ENCODE measurements around the gene RBM44. TPM values are rescaled to one million over a fixed set of nuclear protein-coding genes. Genes with fewer than 3 reads are reported as not detected.
"Not testable (repeated sequence)": the region's sequence is repeated elsewhere in the genome, so short reads cannot be mapped to it uniquely, and the experiment has no call there.

The RBM44 gene
- total and polyA plus RNA-seq, 2 experiments from 2014 or later, result 0.11 TPM; not detected in 1

GRCh38 chr2:237835372-237835771 is 36.8 kb downstream of the RBM44 start:
- H4K20me1 ChIP-seq (ENCODE audit: insufficient read depth), result no peaks in the 10 kb centered on the region
- no peak overlapping the region for H3K4me3 ChIP-seq
- H3K79me2 ChIP-seq (ENCODE audit: insufficient read depth), result no peaks in the 10 kb centered on the region
- no peaks in the 10 kb centered on the region for H3K36me3 ChIP-seq (ENCODE audit: low read depth)
- H3F3A ChIP-seq (ENCODE audit: insufficient read depth), result no peaks in the 10 kb centered on the region
- H2AFZ ChIP-seq, result no peak overlapping the region
- no peak overlapping the region for H3K27ac ChIP-seq
- H3K4me2 ChIP-seq (ENCODE audit: unreplicated experiment), result no peak overlapping the region
- H3K9me3 ChIP-seq (ENCODE audit: low read depth), result no peaks in the 10 kb centered on the region
- no peaks in the 10 kb centered on the region for H3K4me1 ChIP-seq (ENCODE audit: insufficient read depth)
- no peak overlapping the region for H3K9ac ChIP-seq
- TF ChIP-seq EZH2 (IDR thresholded peaks at IDR 0.05; ENCODE audit: insufficient read depth, poor library complexity, severe bottlenecking) (no peak), EZH2phosphoT487 (IDR thresholded peaks at IDR 0.05; ENCODE audit: insufficient read depth, low read depth) (no peak)
- no peaks in the 10 kb centered on the region for H3K9me2 ChIP-seq (ENCODE audit: insufficient read depth)
- no peaks in the 10 kb centered on the region for H3K27me3 ChIP-seq (replicated peaks; ENCODE audit: insufficient read depth)
- no peak for DNase-seq
- in situ Hi-C loops (cut with MboI), result no loop called here
- 71 to 72% methylated on average over 3 of the region's 3 CpGs for WGBS, 2 experiments (ENCODE audit: low coverage in 1 of 2, low lambda C conversion rate in 2 of 2, missing lambda C conversion rate in 2 of 2)

- in situ Hi-C loops (cut with MboI), result no loop called here
- Histone ChIP-seq H3K9me2 (ENCODE audit: insufficient read depth) (no peaks in the 10 kb centered on the region), H3K36me3 (ENCODE audit: low read depth) (no peaks in the 10 kb centered on the region), H4K20me1 (ENCODE audit: insufficient read depth) (no peaks in the 10 kb centered on the region), H3K79me2 (ENCODE audit: insufficient read depth) (no peaks in the 10 kb centered on the region), H3K27me3 (replicated peaks; ENCODE audit: insufficient read depth) (no peaks in the 10 kb centered on the region; the same call in 1 of the 2 replicates), H3K4me3 (no peak overlapping the region), H2AFZ (no peak overlapping the region), H3K9ac (no peak overlapping the region), H3F3A (ENCODE audit: insufficient read depth) (no peaks in the 10 kb centered on the region), H3K27ac (no peak overlapping the region), H3K9me3 (ENCODE audit: low read depth) (no peaks in the 10 kb centered on the region), H3K4me2 (ENCODE audit: unreplicated experiment) (no peak overlapping the region), H3K4me1 (ENCODE audit: insufficient read depth) (no peaks in the 10 kb centered on the region)
- DNase-seq, result no peak
- TF ChIP-seq EZH2 (IDR thresholded peaks at IDR 0.05; ENCODE audit: insufficient read depth, poor library complexity, severe bottlenecking), result no peak
- TF ChIP-seq EZH2phosphoT487 (IDR thresholded peaks at IDR 0.05; ENCODE audit: insufficient read depth, low read depth), result no peak
- 53 to 59% methylated on average over 4 of the region's 4 CpGs for WGBS, 2 experiments (ENCODE audit: low coverage in 1 of 2, low lambda C conversion rate in 2 of 2, missing lambda C conversion rate in 2 of 2)
Measured at GRCh38 chr2:237841051-237841450, 42.5 kb downstream of the RBM44 start.

- H2AFZ ChIP-seq, result not testable (repeated sequence)
Measured at GRCh38 chr2:237848940-237849339, 50.4 kb downstream of the RBM44 start.

GRCh38 chr2:237854295-237854694 is 55.7 kb downstream of the RBM44 start:
- no peak overlapping the region for H2AFZ ChIP-seq
- no peaks in the 10 kb centered on the region for H3K9me3 ChIP-seq (ENCODE audit: low read depth)
- no peaks in the 10 kb centered on the region for H3K36me3 ChIP-seq (ENCODE audit: low read depth)
- no peaks in the 10 kb centered on the region; the same call in 1 of the 2 replicates for H3K27me3 ChIP-seq (replicated peaks; ENCODE audit: insufficient read depth)
- peaks cover 9% of the 10 kb centered on the region; the same call in 1 of the 2 replicates for H3K4me1 ChIP-seq (ENCODE audit: insufficient read depth)
- 70 to 74% methylated on average over 3 of the region's 3 CpGs for WGBS, 2 experiments (ENCODE audit: low coverage in 1 of 2, low lambda C conversion rate in 2 of 2, missing lambda C conversion rate in 2 of 2)
- no peaks in the 10 kb centered on the region for H3K79me2 ChIP-seq (ENCODE audit: insufficient read depth)
- TF ChIP-seq EZH2 (IDR thresholded peaks at IDR 0.05; ENCODE audit: insufficient read depth, poor library complexity, severe bottlenecking) (no peak), EZH2phosphoT487 (IDR thresholded peaks at IDR 0.05; ENCODE audit: insufficient read depth, low read depth) (no peak)
- no peak overlapping the region for H3K4me2 ChIP-seq (ENCODE audit: unreplicated experiment)
- H3K9me2 ChIP-seq (ENCODE audit: insufficient read depth), result no peaks in the 10 kb centered on the region
- H4K20me1 ChIP-seq (ENCODE audit: insufficient read depth), result no peaks in the 10 kb centered on the region
- H3K4me3 ChIP-seq, result no peak overlapping the region
- H3K27ac ChIP-seq, result no peak overlapping the region
- no peak overlapping the region for H3K9ac ChIP-seq
- no peaks in the 10 kb centered on the region for H3F3A ChIP-seq (ENCODE audit: insufficient read depth)
- in situ Hi-C loops (cut with MboI), result no loop called here
- DNase-seq, result no peak

More at GRCh38 chr2:237848940-237849339, 50.4 kb downstream of the RBM44 start:
- H3K4me2 ChIP-seq (ENCODE audit: unreplicated experiment); H3K27me3 ChIP-seq (replicated peaks; ENCODE audit: insufficient read depth); H3K4me1 ChIP-seq (ENCODE audit: insufficient read depth); H3K27ac ChIP-seq; H3K36me3 ChIP-seq (ENCODE audit: low read depth); H4K20me1 ChIP-seq (ENCODE audit: insufficient read depth); H3K9ac ChIP-seq; H3K9me3 ChIP-seq (ENCODE audit: low read depth); H3K9me2 ChIP-seq (ENCODE audit: insufficient read depth); in situ Hi-C loops (cut with MboI); DNase-seq; H3K79me2 ChIP-seq (ENCODE audit: insufficient read depth); H3K4me3 ChIP-seq; H3F3A ChIP-seq (ENCODE audit: insufficient read depth): not testable (repeated sequence)
- 75 to 78% methylated on average over 12 of the region's 12 CpGs for WGBS, 2 experiments (ENCODE audit: low coverage in 1 of 2, low lambda C conversion rate in 2 of 2, missing lambda C conversion rate in 2 of 2)

- peaks cover 19% of the 10 kb centered on the region; the same call in 1 of the 2 replicates for H3K4me1 ChIP-seq (ENCODE audit: insufficient read depth)
- no peaks in the 10 kb centered on the region for H3K36me3 ChIP-seq (ENCODE audit: low read depth)
- no peaks in the 10 kb centered on the region for H3K9me3 ChIP-seq (ENCODE audit: low read depth)
- H3K4me3 ChIP-seq, result no peak overlapping the region
- no peak for DNase-seq
- no peaks in the 10 kb centered on the region for H3K27me3 ChIP-seq (replicated peaks; ENCODE audit: insufficient read depth)
- in situ Hi-C loops (cut with MboI), result no loop called here
- no peak overlapping the region for H3K27ac ChIP-seq
- no peaks in the 10 kb centered on the region for H3K9me2 ChIP-seq (ENCODE audit: insufficient read depth)
- H3K4me2 ChIP-seq (ENCODE audit: unreplicated experiment), result no peak overlapping the region
- TF ChIP-seq EZH2 (IDR thresholded peaks at IDR 0.05; ENCODE audit: insufficient read depth, poor library complexity, severe bottlenecking), result no peak
- TF ChIP-seq EZH2phosphoT487 (IDR thresholded peaks at IDR 0.05; ENCODE audit: insufficient read depth, low read depth), result no peak
- H2AFZ ChIP-seq, result no peak overlapping the region
- 58 to 67% methylated on average over 8 of the region's 8 CpGs for WGBS, 2 experiments (ENCODE audit: low coverage in 1 of 2, low lambda C conversion rate in 2 of 2, missing lambda C conversion rate in 2 of 2)
- H3K9ac ChIP-seq, result no peak overlapping the region
- peaks cover 11% of the 10 kb centered on the region; the same call in 1 of the 2 replicates for H3F3A ChIP-seq (ENCODE audit: insufficient read depth)
- H3K79me2 ChIP-seq (ENCODE audit: insufficient read depth), result no peaks in the 10 kb centered on the region
- no peaks in the 10 kb centered on the region for H4K20me1 ChIP-seq (ENCODE audit: insufficient read depth)
Measured at GRCh38 chr2:237857791-237858190, 59.2 kb downstream of the RBM44 start.
